ENCODE data around the gene BST2.

Gene BST2

GRCh38 chr19:17431417-17431816, 26.0 kb upstream of the BST2 start:
- no peak for TF ChIP-seq CTCF (IDR thresholded peaks at IDR 0.05; ENCODE audit: low read depth, low read length, missing control alignments)
- no peak overlapping the region for H3K4me3 ChIP-seq (ENCODE audit: low read depth, low read length)
- no peak for DNase-seq (ENCODE audit: low read depth)
- in situ Hi-C loops (cut with HindIII; ENCODE audit: low sequenced_read_pairs), result no loop called here

- no peak for DNase-seq (ENCODE audit: low read depth)
- TF ChIP-seq CTCF (IDR thresholded peaks at IDR 0.05; ENCODE audit: low read depth, low read length, missing control alignments), result no peak
- in situ Hi-C loops (cut with HindIII; ENCODE audit: low sequenced_read_pairs), result no loop called here
- no peak overlapping the region for H3K4me3 ChIP-seq (ENCODE audit: low read depth, low read length)
These were observed 24.2 kb upstream of the BST2 start for GRCh38 chr19:17429641-17430113.

GRCh38 chr19:17424743-17425365, 19.4 kb upstream of the BST2 start:
- in situ Hi-C loops (cut with HindIII; ENCODE audit: low sequenced_read_pairs), result no loop called here
- DNase-seq (ENCODE audit: low read depth), result no peak
- no peak overlapping the region for H3K4me3 ChIP-seq (ENCODE audit: low read depth, low read length)
- TF ChIP-seq CTCF (IDR thresholded peaks at IDR 0.05; ENCODE audit: low read depth, low read length, missing control alignments), result peak; percentile 66

- TF ChIP-seq CTCF (IDR thresholded peaks at IDR 0.05; ENCODE audit: low read depth, low read length, missing control alignments), result no peak
- no peak for DNase-seq (ENCODE audit: low read depth)
- in situ Hi-C loops (cut with HindIII; ENCODE audit: low sequenced_read_pairs), result no loop called here
- no peak overlapping the region for H3K4me3 ChIP-seq (ENCODE audit: low read depth, low read length)
These were observed 18.2 kb upstream of the BST2 start for GRCh38 chr19:17423429-17424208.

GRCh38 chr19:17421942-17422341, 16.5 kb upstream of the BST2 start:
- no peak for TF ChIP-seq CTCF (IDR thresholded peaks at IDR 0.05; ENCODE audit: low read depth, low read length, missing control alignments)
- no peak for DNase-seq (ENCODE audit: low read depth)
- in situ Hi-C loops (cut with HindIII; ENCODE audit: low sequenced_read_pairs), result no loop called here
- H3K4me3 ChIP-seq (ENCODE audit: low read depth, low read length), result no peak overlapping the region

GRCh38 chr19:17420475-17420924, 15.1 kb upstream of the BST2 start:
- in situ Hi-C loops (cut with HindIII; ENCODE audit: low sequenced_read_pairs), result no loop called here
- DNase-seq (ENCODE audit: low read depth), result no peak

More at GRCh38 chr19:17420475-17420924, 15.1 kb upstream of the BST2 start:
- TF ChIP-seq CTCF (IDR thresholded peaks at IDR 0.05; ENCODE audit: low read depth, low read length, missing control alignments), result peak; percentile 14
- H3K4me3 ChIP-seq (ENCODE audit: low read depth, low read length), result peak overlapping the region; percentile 78

All from astrocyte of the cerebellum (primary cell).